Thyroid gland (tissue), 4 donors: ENCODE results near the gene LAMC3.

Experiments used
- CTCF ChIP-seq, 6 experiments: fragments of 200-600 bp in 3 of 6; fragments of 450-650 bp in 3 of 6; sonication (generic) in 3 of 6; IDR thresholded peaks; one replicate each; pipeline ENCODE4 v1.5.1; 2016 to 2019; ENCODE audit warnings: antibody characterized with exemption in 6 of 6, mild to moderate bottlenecking in 2 of 6, inconsistent platforms in 1 of 6, moderate library complexity in 1 of 6
- POLR2A ChIP-seq, 2 donors: fragments of 450-650 bp; IDR thresholded peaks; one replicate each; pipeline ENCODE4 v1.6.1; 2017; ENCODE audit warnings: antibody characterized with exemption in 2 of 2, mild to moderate bottlenecking in 2 of 2, moderate library complexity in 1 of 2

GRCh38 chr9:130990306-130990977 lies 18.5 kb upstream of the LAMC3 start:
- TF ChIP-seq CTCF (IDR thresholded peaks at IDR 0.05) (no peak), POLR2A (IDR thresholded peaks at IDR 0.05) (no peak)
